Testis (tissue), 2 donors: ENCODE results near the gene NRP2.

Experiments used
- POLR2A ChIP-seq: fragments of 450-650 bp; IDR thresholded peaks from one replicate; pipeline ENCODE4 v1.6.1; 2017; ENCODE audit warnings: antibody characterized with exemption, mild to moderate bottlenecking, moderate library complexity
- TF ChIP-seq, protein P1 (sequence below), 3 experiments: fragments of 450-650 bp in 2 of 3; fragments of 200-600 bp in 1 of 3; sonication (generic) in 1 of 3; IDR thresholded peaks; one replicate each; pipeline ENCODE4 v1.5.1; 2016 to 2019; ENCODE audit warnings: antibody characterized with exemption in 3 of 3, mild to moderate bottlenecking in 2 of 3, moderate library complexity in 1 of 3

DNA sequence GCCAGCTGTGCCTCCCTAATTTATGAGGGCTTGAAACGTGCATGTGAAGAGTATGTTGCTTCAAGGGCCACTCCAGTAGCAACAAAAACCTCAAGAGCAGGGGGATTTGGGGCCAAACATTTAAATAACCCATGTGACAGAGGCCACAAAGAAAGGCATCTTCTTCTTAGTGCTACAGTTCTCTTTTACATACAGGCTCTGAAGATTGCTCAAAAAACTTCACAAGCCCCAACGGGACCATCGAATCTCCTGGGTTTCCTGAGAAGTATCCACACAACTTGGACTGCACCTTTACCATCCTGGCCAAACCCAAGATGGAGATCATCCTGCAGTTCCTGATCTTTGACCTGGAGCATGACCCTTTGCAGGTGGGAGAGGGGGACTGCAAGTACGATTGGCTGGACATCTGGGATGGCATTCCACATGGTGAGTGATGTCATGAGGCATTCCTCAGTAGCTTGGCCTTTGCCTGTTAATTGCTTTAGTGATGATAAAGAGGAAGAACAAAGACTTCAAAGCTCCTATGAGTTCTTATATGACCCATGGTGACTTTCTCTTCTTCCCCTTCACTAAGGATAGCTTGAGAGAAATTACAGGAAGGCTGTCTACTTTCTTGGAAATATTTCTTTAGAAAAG lies 40.1 kb downstream of the NRP2 start:
- TF ChIP-seq, protein P1, sequence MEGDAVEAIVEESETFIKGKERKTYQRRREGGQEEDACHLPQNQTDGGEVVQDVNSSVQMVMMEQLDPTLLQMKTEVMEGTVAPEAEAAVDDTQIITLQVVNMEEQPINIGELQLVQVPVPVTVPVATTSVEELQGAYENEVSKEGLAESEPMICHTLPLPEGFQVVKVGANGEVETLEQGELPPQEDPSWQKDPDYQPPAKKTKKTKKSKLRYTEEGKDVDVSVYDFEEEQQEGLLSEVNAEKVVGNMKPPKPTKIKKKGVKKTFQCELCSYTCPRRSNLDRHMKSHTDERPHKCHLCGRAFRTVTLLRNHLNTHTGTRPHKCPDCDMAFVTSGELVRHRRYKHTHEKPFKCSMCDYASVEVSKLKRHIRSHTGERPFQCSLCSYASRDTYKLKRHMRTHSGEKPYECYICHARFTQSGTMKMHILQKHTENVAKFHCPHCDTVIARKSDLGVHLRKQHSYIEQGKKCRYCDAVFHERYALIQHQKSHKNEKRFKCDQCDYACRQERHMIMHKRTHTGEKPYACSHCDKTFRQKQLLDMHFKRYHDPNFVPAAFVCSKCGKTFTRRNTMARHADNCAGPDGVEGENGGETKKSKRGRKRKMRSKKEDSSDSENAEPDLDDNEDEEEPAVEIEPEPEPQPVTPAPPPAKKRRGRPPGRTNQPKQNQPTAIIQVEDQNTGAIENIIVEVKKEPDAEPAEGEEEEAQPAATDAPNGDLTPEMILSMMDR (IDR thresholded peaks at IDR 0.05) = no peak
- no peak for TF ChIP-seq POLR2A
